HepG2 (cell line): ENCODE data around the gene TASP1.

Experiments
- CEBPG ChIP-seq: IDR thresholded peaks from 2 replicates; pipeline ENCODE4 v1.6.1; 2016
- FOXA1 ChIP-seq, 2 experiments: fragments of 450-650 bp in 1 of 2; sonication (generic) in 1 of 2; formaldehyde crosslinking in 1 of 2; IDR thresholded peaks; 2 replicates each; pipeline versions ENCODE4 v1.4.0 to v1.6.1; 2016 to 2020; ENCODE audit warnings: missing genetic modification reagents in 1 of 2
- GABPB1 ChIP-seq: IDR thresholded peaks from 2 replicates; pipeline ENCODE4 v1.6.1; 2016; ENCODE audit warnings: mild to moderate bottlenecking, missing genetic modification reagents, moderate library complexity, missing compliant biosample characterization
- KMT2A ChIP-seq: sonication (generic); formaldehyde crosslinking; IDR thresholded peaks from 2 replicates; pipeline ENCODE4 v1.4.0; 2020; ENCODE audit warnings: missing genetic modification reagents
- POLR2AphosphoS5 ChIP-seq: IDR thresholded peaks from 2 replicates; pipeline ENCODE4 v1.6.1; 2012; ENCODE audit warnings: low read depth, low read length
- XRCC5 ChIP-seq: fragments of 200-400 bp; formaldehyde crosslinking; optimal IDR thresholded peaks from 2 replicates; pipeline ENCODE3; 2017; ENCODE audit warnings: mild to moderate bottlenecking, low read length
- ZNF230 ChIP-seq: sonication (generic); formaldehyde crosslinking; IDR thresholded peaks from 2 replicates; pipeline ENCODE4 v1.4.0; 2020; ENCODE audit warnings: mild to moderate bottlenecking, missing genetic modification reagents
- ZNF543 ChIP-seq: sonication (generic); formaldehyde crosslinking; IDR thresholded peaks from 2 replicates; pipeline ENCODE4 v1.4.0; 2020; ENCODE audit warnings: mild to moderate bottlenecking, missing genetic modification reagents
- TF ChIP-seq, protein P1 (sequence below): IDR thresholded peaks from 2 replicates; pipeline ENCODE4 v1.6.1; 2012; ENCODE audit warnings: inconsistent platforms
- TF ChIP-seq, protein P2 (sequence below): sonication (generic); formaldehyde crosslinking; IDR thresholded peaks from 2 replicates; pipeline ENCODE4 v1.4.0; 2020; ENCODE audit warnings: missing genetic modification reagents
- TF ChIP-seq, protein P3 (sequence below): sonication (generic); formaldehyde crosslinking; IDR thresholded peaks from 2 replicates; pipeline ENCODE4 v1.5.0; 2020; ENCODE audit warnings: mild to moderate bottlenecking, missing genetic modification reagents, moderate library complexity
- TF ChIP-seq, protein P4 (sequence below): sonication (generic); formaldehyde crosslinking; IDR thresholded peaks from 2 replicates; pipeline ENCODE4 v1.4.0; 2020; ENCODE audit warnings: missing genetic modification reagents, mild to moderate bottlenecking, borderline replicate concordance
- TF ChIP-seq, protein P5 (sequence below): sonication (generic); formaldehyde crosslinking; IDR thresholded peaks from 2 replicates; pipeline ENCODE4 v1.5.1; 2020; ENCODE audit warnings: missing genetic modification reagents, mild to moderate bottlenecking, borderline replicate concordance

DNA sequence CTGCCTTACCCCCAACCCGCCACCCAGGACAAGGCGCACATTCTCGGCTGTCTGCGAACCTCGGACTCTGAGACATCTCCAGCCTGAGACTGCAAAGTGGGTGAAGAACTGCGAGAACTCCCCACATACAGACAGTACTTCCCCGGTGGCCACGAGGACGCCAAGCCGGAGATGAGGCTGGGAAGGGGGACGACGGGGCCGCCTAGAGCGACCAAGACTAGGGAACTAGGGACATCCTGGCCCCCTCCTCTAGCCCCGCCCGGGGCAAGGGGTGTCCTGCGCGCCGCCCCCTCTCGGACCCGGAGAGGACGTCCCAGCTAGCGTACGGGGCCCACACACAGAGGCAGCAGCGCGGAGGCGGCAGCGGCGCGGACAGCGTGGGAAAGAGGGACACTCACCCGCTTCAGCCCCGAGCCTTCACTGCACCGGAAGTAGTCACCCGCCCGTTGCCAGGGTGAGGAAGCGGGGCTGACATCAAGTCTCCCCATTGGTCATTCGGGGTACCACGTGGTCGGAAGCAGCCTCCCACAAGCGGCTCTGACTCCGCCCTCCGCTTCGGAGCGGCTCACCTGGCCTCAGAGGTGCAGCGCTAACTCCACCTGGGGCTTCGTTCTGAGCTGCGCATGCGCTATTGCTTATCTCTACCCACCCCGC is at the start of gene TASP1:
- peak; percentile 94 for TF ChIP-seq ZNF543
- TF ChIP-seq, protein P1, sequence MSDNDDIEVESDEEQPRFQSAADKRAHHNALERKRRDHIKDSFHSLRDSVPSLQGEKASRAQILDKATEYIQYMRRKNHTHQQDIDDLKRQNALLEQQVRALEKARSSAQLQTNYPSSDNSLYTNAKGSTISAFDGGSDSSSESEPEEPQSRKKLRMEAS, result peak; percentile 84
- TF ChIP-seq, protein P2, sequence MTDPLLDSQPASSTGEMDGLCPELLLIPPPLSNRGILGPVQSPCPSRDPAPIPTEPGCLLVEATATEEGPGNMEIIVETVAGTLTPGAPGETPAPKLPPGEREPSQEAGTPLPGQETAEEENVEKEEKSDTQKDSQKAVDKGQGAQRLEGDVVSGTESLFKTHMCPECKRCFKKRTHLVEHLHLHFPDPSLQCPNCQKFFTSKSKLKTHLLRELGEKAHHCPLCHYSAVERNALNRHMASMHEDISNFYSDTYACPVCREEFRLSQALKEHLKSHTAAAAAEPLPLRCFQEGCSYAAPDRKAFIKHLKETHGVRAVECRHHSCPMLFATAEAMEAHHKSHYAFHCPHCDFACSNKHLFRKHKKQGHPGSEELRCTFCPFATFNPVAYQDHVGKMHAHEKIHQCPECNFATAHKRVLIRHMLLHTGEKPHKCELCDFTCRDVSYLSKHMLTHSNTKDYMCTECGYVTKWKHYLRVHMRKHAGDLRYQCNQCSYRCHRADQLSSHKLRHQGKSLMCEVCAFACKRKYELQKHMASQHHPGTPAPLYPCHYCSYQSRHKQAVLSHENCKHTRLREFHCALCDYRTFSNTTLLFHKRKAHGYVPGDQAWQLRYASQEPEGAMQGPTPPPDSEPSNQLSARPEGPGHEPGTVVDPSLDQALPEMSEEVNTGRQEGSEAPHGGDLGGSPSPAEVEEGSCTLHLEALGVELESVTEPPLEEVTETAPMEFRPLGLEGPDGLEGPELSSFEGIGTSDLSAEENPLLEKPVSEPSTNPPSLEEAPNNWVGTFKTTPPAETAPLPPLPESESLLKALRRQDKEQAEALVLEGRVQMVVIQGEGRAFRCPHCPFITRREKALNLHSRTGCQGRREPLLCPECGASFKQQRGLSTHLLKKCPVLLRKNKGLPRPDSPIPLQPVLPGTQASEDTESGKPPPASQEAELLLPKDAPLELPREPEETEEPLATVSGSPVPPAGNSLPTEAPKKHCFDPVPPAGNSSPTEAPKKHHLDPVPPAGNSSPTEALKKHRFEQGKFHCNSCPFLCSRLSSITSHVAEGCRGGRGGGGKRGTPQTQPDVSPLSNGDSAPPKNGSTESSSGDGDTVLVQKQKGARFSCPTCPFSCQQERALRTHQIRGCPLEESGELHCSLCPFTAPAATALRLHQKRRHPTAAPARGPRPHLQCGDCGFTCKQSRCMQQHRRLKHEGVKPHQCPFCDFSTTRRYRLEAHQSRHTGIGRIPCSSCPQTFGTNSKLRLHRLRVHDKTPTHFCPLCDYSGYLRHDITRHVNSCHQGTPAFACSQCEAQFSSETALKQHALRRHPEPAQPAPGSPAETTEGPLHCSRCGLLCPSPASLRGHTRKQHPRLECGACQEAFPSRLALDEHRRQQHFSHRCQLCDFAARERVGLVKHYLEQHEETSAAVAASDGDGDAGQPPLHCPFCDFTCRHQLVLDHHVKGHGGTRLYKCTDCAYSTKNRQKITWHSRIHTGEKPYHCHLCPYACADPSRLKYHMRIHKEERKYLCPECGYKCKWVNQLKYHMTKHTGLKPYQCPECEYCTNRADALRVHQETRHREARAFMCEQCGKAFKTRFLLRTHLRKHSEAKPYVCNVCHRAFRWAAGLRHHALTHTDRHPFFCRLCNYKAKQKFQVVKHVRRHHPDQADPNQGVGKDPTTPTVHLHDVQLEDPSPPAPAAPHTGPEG (CRISPR knock-in tag), result no peak
- no peak for TF ChIP-seq XRCC5
- TF ChIP-seq, protein P3, sequence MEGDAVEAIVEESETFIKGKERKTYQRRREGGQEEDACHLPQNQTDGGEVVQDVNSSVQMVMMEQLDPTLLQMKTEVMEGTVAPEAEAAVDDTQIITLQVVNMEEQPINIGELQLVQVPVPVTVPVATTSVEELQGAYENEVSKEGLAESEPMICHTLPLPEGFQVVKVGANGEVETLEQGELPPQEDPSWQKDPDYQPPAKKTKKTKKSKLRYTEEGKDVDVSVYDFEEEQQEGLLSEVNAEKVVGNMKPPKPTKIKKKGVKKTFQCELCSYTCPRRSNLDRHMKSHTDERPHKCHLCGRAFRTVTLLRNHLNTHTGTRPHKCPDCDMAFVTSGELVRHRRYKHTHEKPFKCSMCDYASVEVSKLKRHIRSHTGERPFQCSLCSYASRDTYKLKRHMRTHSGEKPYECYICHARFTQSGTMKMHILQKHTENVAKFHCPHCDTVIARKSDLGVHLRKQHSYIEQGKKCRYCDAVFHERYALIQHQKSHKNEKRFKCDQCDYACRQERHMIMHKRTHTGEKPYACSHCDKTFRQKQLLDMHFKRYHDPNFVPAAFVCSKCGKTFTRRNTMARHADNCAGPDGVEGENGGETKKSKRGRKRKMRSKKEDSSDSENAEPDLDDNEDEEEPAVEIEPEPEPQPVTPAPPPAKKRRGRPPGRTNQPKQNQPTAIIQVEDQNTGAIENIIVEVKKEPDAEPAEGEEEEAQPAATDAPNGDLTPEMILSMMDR (CRISPR knock-in tag), result peak; percentile 6; the same call in 1 of the 2 replicates
- TF ChIP-seq FOXA1 (IDR thresholded peaks at IDR 0.05), result no peak
- TF ChIP-seq FOXA1 (CRISPR knock-in tag; IDR thresholded peaks at IDR 0.05), result 0 out of 2 replicates have a peak, but pooled peaks have one; percentile 2
- TF ChIP-seq ZNF230, result peak; percentile 87; the same call in 1 of the 2 replicates
- TF ChIP-seq, protein P4, sequence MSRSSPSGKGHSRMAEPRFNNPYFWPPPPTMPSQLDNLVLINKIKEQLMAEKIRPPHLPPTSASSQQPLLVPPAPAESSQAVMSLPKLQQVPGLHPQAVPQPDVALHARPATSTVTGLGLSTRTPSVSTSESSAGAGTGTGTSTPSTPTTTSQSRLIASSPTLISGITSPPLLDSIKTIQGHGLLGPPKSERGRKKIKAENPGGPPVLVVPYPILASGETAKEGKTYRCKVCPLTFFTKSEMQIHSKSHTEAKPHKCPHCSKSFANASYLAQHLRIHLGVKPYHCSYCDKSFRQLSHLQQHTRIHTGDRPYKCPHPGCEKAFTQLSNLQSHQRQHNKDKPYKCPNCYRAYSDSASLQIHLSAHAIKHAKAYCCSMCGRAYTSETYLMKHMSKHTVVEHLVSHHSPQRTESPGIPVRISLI, result peak; percentile 56; the same call in 1 of the 2 replicates
- TF ChIP-seq, protein P5, sequence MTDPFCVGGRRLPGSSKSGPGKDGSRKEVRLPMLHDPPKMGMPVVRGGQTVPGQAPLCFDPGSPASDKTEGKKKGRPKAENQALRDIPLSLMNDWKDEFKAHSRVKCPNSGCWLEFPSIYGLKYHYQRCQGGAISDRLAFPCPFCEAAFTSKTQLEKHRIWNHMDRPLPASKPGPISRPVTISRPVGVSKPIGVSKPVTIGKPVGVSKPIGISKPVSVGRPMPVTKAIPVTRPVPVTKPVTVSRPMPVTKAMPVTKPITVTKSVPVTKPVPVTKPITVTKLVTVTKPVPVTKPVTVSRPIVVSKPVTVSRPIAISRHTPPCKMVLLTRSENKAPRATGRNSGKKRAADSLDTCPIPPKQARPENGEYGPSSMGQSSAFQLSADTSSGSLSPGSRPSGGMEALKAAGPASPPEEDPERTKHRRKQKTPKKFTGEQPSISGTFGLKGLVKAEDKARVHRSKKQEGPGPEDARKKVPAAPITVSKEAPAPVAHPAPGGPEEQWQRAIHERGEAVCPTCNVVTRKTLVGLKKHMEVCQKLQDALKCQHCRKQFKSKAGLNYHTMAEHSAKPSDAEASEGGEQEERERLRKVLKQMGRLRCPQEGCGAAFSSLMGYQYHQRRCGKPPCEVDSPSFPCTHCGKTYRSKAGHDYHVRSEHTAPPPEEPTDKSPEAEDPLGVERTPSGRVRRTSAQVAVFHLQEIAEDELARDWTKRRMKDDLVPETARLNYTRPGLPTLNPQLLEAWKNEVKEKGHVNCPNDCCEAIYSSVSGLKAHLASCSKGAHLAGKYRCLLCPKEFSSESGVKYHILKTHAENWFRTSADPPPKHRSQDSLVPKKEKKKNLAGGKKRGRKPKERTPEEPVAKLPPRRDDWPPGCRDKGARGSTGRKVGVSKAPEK (CRISPR knock-in tag), result no peak
- TF ChIP-seq GABPB1, result peak; percentile 99
- TF ChIP-seq CEBPG (CRISPR knock-in tag), result no peak
- TF ChIP-seq KMT2A (CRISPR knock-in tag), result peak; percentile 96
- TF ChIP-seq POLR2AphosphoS5, result peak; percentile 90
